GOT3 (cell line): Measurements from ENCODE around the gene SLC24A4.

Experiments used
- DNase-seq: peaks from one replicate; lab custom pipeline; 2025; ENCODE audit warnings: mixed read lengths; lab: John Stamatoyannopoulos, UW

The SLC24A4 gene

GRCh38 chr14:92437729-92438285 is 114.8 kb downstream of the SLC24A4 start:
- no peak for DNase-seq

- DNase-seq: no peak
These were observed 116.8 kb downstream of the SLC24A4 start for GRCh38 chr14:92439537-92440344.

- DNase-seq: no peak
These were observed 117.5 kb downstream of the SLC24A4 start for GRCh38 chr14:92440345-92441003.

- no peak for DNase-seq
These were observed 119.0 kb downstream of the SLC24A4 start for GRCh38 chr14:92441751-92442504.

GRCh38 chr14:92443167-92443566 is 120.2 kb downstream of the SLC24A4 start:
- DNase-seq: no peak

- no peak for DNase-seq
These were observed 120.8 kb downstream of the SLC24A4 start for GRCh38 chr14:92443741-92444140.

GRCh38 chr14:92446771-92447170 is 123.8 kb downstream of the SLC24A4 start:
- DNase-seq: no peak

GRCh38 chr14:92447416-92448197 is 124.6 kb downstream of the SLC24A4 start:
- DNase-seq: no peak

GRCh38 chr14:92448786-92449185 is 125.8 kb downstream of the SLC24A4 start:
- no peak for DNase-seq

- no peak for DNase-seq
These were observed 126.6 kb downstream of the SLC24A4 start for GRCh38 chr14:92449404-92450181.

- DNase-seq: no peak
These were observed 127.5 kb downstream of the SLC24A4 start for GRCh38 chr14:92450351-92451070.

GRCh38 chr14:92451245-92451644 is 128.3 kb downstream of the SLC24A4 start:
- no peak for DNase-seq

GRCh38 chr14:92451755-92452154 is 128.8 kb downstream of the SLC24A4 start:
- no peak for DNase-seq

GRCh38 chr14:92452471-92452870 is 129.5 kb downstream of the SLC24A4 start:
- no peak for DNase-seq

- DNase-seq: no peak
These were observed 130.7 kb downstream of the SLC24A4 start for GRCh38 chr14:92453691-92454090.

- no peak for DNase-seq
These were observed 132.3 kb downstream of the SLC24A4 start for GRCh38 chr14:92455231-92455630.

- DNase-seq: no peak
These were observed 133.4 kb downstream of the SLC24A4 start for GRCh38 chr14:92456215-92457015.

GRCh38 chr14:92457016-92457565 is 134.1 kb downstream of the SLC24A4 start:
- no peak for DNase-seq
